Kidney (tissue), 14 donors: Measurements from ENCODE around the gene MDN1. TPM values are rescaled to one million over a fixed set of nuclear protein-coding genes. Genes with fewer than 3 reads are reported as not detected.

ENCODE experiments used
- DNase-seq, 5 donors: peaks; one replicate each; pipeline ENCODE4 v3.0.0-alpha.2; 2013 to 2020
- FAIRE-seq: peaks from 2 replicates; lab custom pipeline; 2012; peaks lifted over from hg19 to GRCh38; lab: Jason Lieb, UNC
- H3K27ac ChIP-seq, 2 donors: one replicate each; pipeline ENCODE4 v1.7.0; 2013; ENCODE audit warnings: low read depth in 2 of 2, low read length in 2 of 2, inconsistent platforms in 1 of 2
- H3K27me3 ChIP-seq: one replicate; pipeline ENCODE4 v1.7.1; 2013; ENCODE audit warnings: low read length, inconsistent platforms; ENCODE audit not compliant: control insufficient read depth, insufficient read depth
- H3K36me3 ChIP-seq, 3 donors: one replicate each; pipeline versions ENCODE4 v1.7.0 to v1.7.1; 2013; ENCODE audit warnings: low read length in 3 of 3, control low read depth in 1 of 3, inconsistent platforms in 1 of 3; ENCODE audit not compliant: insufficient read depth in 3 of 3, control insufficient read depth in 2 of 3
- H3K4me1 ChIP-seq, 3 donors: one replicate each; pipeline versions ENCODE4 v1.7.0 to v1.7.1; 2013; ENCODE audit warnings: low read length in 3 of 3, inconsistent platforms in 1 of 3, low read depth in 1 of 3; ENCODE audit not compliant: control insufficient read depth in 2 of 3, insufficient read depth in 2 of 3
- H3K4me3 ChIP-seq, 3 donors: one replicate each; pipeline versions ENCODE4 v1.7.0 to v1.8.1; 2013; ENCODE audit warnings: low read length in 3 of 3, control low read depth in 1 of 3, inconsistent platforms in 1 of 3
- H3K9ac ChIP-seq, 3 donors: one replicate each; pipeline versions ENCODE4 v1.7.0 to v1.7.1; 2013; ENCODE audit warnings: low read length in 3 of 3, control low read depth in 1 of 3, inconsistent platforms in 1 of 3
- H3K9me3 ChIP-seq, 3 donors: one replicate each; pipeline versions ENCODE4 v1.7.0 to v1.7.1; 2013; ENCODE audit warnings: low read length in 3 of 3, control low read depth in 1 of 3, inconsistent platforms in 1 of 3; ENCODE audit not compliant: control insufficient read depth in 2 of 3, insufficient read depth in 1 of 3
- intact Hi-C: fragments of 100-400 bp; cut with DNase I; formaldehyde crosslinking; loops from one replicate; pipeline ENCODE4 v1.11.1; 2022
- polyA plus RNA-seq: library from polyadenylated mRNA; stranded (reverse); fragments of 350-450 nt; fragmentation: Illumina TruSeq; extraction: RNeasy Lipid Tissue Mini Kit (QIAGEN cat#74804); gene quantifications from one replicate; pipeline ENCODE4 v1.2.3, GENCODE V29; 2014; ENCODE audit warnings: low read depth, low replicate concordance; ENCODE audit not compliant: insufficient read depth
- total RNA-seq: library from RNA; stranded (reverse); fragmentation: NEBNext Ultra II Directional; extraction: Animal tissue kit (Norgen Biotek cat#: 25700); gene quantifications from one replicate; pipeline ENCODE4 v1.2.1, GENCODE V29; 2021
- TF ChIP-seq, protein P1 (sequence below): IDR thresholded peaks from 3 replicates; pipeline ENCODE4 v1.5.1; 2012; ENCODE audit warnings: mild to moderate bottlenecking, moderate library complexity, borderline replicate concordance; ENCODE audit not compliant: insufficient read depth; ENCODE audit errors: extremely low read depth
- donor health status: control.
- donor health status: control.
- donor health status: control.
- donor health status: control.
- donor health status: control.
- donor health status: DM: yes; HTN: yes; CAD: no.
- donor health status: Normal renal cell carcinoma (clear cell type).

Gene MDN1
- total and polyA plus RNA-seq, 2 donors from 2014 or later: 19.4 to 34.9 TPM

DNA sequence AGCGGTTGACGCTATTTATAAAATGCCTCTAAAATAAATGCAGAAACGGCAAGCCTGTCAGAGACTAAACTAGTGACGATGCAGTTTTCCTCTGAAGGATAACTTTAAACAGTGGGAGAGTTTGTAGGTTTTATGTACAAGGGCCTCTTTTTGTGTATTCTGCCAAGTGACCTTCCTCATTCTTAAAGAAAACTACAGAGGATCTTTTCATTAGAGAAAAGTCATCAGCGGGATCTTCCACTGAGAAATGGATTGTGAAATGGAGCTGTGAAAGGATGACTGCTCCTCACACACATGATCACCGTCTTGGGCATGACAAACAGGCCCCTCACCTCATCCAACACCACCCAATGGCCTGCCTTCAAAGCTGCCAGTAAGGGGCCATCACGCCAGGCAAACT, 92.1 kb downstream of the MDN1 start:
- FAIRE-seq (no peak), DNase-seq (no peak)
- H3K9ac ChIP-seq: no peak overlapping the region
- H3K27ac ChIP-seq: no peak overlapping the region
- H3K9me3 ChIP-seq: no peaks in the 10 kb centered on the region
- no peak overlapping the region for H3K4me3 ChIP-seq
- H3K27me3 ChIP-seq: no peaks in the 10 kb centered on the region
- TF ChIP-seq, protein P1, sequence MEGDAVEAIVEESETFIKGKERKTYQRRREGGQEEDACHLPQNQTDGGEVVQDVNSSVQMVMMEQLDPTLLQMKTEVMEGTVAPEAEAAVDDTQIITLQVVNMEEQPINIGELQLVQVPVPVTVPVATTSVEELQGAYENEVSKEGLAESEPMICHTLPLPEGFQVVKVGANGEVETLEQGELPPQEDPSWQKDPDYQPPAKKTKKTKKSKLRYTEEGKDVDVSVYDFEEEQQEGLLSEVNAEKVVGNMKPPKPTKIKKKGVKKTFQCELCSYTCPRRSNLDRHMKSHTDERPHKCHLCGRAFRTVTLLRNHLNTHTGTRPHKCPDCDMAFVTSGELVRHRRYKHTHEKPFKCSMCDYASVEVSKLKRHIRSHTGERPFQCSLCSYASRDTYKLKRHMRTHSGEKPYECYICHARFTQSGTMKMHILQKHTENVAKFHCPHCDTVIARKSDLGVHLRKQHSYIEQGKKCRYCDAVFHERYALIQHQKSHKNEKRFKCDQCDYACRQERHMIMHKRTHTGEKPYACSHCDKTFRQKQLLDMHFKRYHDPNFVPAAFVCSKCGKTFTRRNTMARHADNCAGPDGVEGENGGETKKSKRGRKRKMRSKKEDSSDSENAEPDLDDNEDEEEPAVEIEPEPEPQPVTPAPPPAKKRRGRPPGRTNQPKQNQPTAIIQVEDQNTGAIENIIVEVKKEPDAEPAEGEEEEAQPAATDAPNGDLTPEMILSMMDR: no peak
- no peaks in the 10 kb centered on the region for H3K4me1 ChIP-seq
- intact Hi-C loops: no loop called here
- H3K36me3 ChIP-seq: peaks cover 4 to 39% (median 4%) of the 10 kb centered on the region in 3 donors

DNA sequence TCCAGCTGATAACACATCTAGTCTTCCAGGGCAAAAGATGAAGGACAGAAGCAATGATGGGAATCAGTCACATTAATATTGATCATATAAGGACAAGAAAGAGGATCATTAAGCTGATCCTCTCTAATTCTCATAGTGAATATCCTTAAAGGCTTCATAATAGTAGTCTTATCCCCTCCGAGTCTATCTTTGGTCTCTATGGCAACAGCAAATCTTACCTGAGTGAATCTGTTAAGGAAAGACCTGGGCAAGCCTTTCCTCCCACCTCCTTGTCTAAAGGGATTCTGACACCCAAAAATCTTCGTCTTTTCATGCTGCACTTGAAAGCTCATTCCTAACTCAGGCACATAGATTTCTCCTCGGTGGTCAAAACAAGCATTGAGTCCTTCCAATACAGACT, 94.6 kb downstream of the MDN1 start:
- Histone ChIP-seq H3K36me3 (peaks cover 4 to 43% (median 8%) of the 10 kb centered on the region in 3 donors), H3K27me3 (no peaks in the 10 kb centered on the region), H3K4me3 (no peak overlapping the region), H3K4me1 (no peaks in the 10 kb centered on the region), H3K9ac (no peak overlapping the region), H3K27ac (no peak overlapping the region), H3K9me3 (no peaks in the 10 kb centered on the region)
- DNase-seq (no peak), FAIRE-seq (no peak)
- intact Hi-C loops: no loop called here
- TF ChIP-seq, protein P1: no peak

DNA sequence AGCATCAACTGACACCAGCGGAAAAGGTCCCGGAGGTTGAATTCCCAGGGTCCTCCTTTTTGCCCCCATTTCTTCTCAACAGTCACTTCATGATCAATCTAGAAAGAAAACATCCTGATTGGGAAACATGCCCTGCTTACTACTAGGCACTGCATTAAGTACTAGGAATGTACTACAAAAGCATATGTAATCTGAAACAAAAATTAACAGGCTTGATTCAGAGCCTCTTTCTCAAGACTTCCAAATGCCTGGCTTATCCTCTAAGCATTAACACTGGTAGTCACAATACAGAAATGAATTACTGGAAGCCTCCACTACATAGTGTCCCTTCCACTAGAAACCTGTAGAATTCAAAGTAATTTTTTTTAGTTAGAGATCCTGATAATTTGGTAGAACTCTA, 96.5 kb downstream of the MDN1 start:
- Histone ChIP-seq H3K27me3 (no peaks in the 10 kb centered on the region), H3K9ac (no peak overlapping the region), H3K4me3 (no peak overlapping the region), H3K4me1 (no peaks in the 10 kb centered on the region), H3K27ac (no peak overlapping the region), H3K9me3 (no peaks in the 10 kb centered on the region), H3K36me3 (peaks cover 2 to 49% (median 18%) of the 10 kb centered on the region in 3 donors)
- FAIRE-seq: no peak
- no peak for DNase-seq
- TF ChIP-seq, protein P1: no peak
- intact Hi-C loops: no loop called here

DNA sequence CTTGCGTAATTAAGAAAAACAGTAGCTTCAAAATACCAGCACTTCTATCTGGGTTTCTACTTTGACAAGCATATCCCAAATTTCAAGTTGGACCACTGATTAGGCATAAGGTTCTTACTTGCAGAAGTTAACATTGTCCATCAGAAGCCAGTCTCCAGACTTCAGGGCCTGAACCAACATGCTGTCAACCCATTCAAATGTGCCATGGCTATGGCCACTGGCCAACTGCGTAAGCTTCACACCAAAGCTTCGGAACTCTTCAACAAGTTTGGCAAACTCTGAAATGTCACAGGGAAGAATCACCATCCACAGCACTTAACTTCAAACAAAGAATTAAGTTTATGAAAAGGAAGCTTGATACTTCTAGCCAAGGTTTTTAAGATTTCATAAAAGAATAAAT, 103.1 kb downstream of the MDN1 start:
- H3K27me3 ChIP-seq: no peaks in the 10 kb centered on the region
- no peak for FAIRE-seq
- H3K36me3 ChIP-seq: peaks cover 6 to 63% (median 41%) of the 10 kb centered on the region in 3 donors
- H3K4me3 ChIP-seq: no peak overlapping the region
- no peak for DNase-seq
- intact Hi-C loops: no loop called here
- no peaks in the 10 kb centered on the region for H3K4me1 ChIP-seq
- TF ChIP-seq, protein P1: no peak
- H3K9me3 ChIP-seq: no peaks in the 10 kb centered on the region
- H3K27ac ChIP-seq: no peak overlapping the region
- H3K9ac ChIP-seq: no peak overlapping the region
